Gastrocnemius medialis (tissue), 4 donors: ENCODE results near the gene SAV1.

Source experiments
- POLR2A ChIP-seq, 2 donors: fragments of 450-650 bp; IDR thresholded peaks; one replicate each; pipeline ENCODE4 v1.6.1; 2017; ENCODE audit warnings: antibody characterized with exemption in 2 of 2, mild to moderate bottlenecking in 2 of 2, moderate library complexity in 2 of 2
- TF ChIP-seq, protein P1 (sequence below), 5 experiments: fragments of 450-650 bp in 3 of 5; fragments of 200-600 bp in 2 of 5; sonication (generic) in 2 of 5; IDR thresholded peaks in 4 of 5; conservative IDR thresholded peaks in 1 of 5; 1 replicate in 4 of 5; 2 replicates in 1 of 5; pipeline ENCODE4 v1.5.1; 2016 to 2019; ENCODE audit warnings: antibody characterized with exemption in 5 of 5, mild to moderate bottlenecking in 3 of 5, moderate library complexity in 3 of 5

DNA sequence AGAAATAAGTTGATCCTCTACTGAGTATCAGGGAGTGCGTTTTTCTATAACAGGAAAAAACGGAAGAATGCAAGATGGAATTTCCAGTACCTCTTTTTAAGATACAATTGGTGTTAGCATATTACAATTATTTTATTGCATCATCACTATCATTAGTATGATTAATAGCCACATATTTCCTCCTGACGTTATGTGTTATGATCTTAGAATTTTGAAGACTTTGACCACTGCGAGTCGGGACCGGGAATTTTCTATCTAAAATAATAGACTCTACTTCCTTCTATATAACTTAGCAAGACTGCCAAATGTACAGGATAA lies 679 bp upstream of the SAV1 start:
- TF ChIP-seq, protein P1, sequence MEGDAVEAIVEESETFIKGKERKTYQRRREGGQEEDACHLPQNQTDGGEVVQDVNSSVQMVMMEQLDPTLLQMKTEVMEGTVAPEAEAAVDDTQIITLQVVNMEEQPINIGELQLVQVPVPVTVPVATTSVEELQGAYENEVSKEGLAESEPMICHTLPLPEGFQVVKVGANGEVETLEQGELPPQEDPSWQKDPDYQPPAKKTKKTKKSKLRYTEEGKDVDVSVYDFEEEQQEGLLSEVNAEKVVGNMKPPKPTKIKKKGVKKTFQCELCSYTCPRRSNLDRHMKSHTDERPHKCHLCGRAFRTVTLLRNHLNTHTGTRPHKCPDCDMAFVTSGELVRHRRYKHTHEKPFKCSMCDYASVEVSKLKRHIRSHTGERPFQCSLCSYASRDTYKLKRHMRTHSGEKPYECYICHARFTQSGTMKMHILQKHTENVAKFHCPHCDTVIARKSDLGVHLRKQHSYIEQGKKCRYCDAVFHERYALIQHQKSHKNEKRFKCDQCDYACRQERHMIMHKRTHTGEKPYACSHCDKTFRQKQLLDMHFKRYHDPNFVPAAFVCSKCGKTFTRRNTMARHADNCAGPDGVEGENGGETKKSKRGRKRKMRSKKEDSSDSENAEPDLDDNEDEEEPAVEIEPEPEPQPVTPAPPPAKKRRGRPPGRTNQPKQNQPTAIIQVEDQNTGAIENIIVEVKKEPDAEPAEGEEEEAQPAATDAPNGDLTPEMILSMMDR (IDR thresholded peaks at IDR 0.05 in 4 of 5, conservative IDR thresholded peaks at IDR 0.05 in 1 of 5), result no peak
- TF ChIP-seq POLR2A (IDR thresholded peaks at IDR 0.05), result no peak
